GM12878 (cell line): ENCODE data around the gene SIM1.

Source experiments
- CHD2 ChIP-seq: IDR thresholded peaks from 2 replicates; pipeline ENCODE4 v1.6.1; 2011; ENCODE audit warnings: low read depth, low read length, improper control_type of control experiment, borderline replicate concordance
- CTCF ChIP-seq, 3 experiments: IDR thresholded peaks in 2 of 3; conservative IDR thresholded peaks in 1 of 3; 2 replicates each; pipeline ENCODE4 v1.5.1; 2011; ENCODE audit warnings: low read depth in 3 of 3, low read length in 3 of 3, mild to moderate bottlenecking in 3 of 3, control low read depth in 2 of 3, moderate library complexity in 2 of 3, inconsistent platforms in 1 of 3, mixed read lengths in 1 of 3; ENCODE audit not compliant: control insufficient read depth in 2 of 3, insufficient read depth in 1 of 3; ENCODE audit errors: extremely low read depth in 1 of 3
- EP300 ChIP-seq, 2 experiments: fragments of 150-350 bp in 1 of 2; IDR thresholded peaks; 2 replicates each; pipeline ENCODE4 v1.6.1; 2011 to 2012; ENCODE audit warnings: low read depth in 2 of 2, low read length in 2 of 2, borderline replicate concordance in 1 of 2, improper control_type of control experiment in 1 of 2, inconsistent platforms in 1 of 2; ENCODE audit not compliant: control insufficient read depth in 1 of 2
- EZH2 ChIP-seq: IDR thresholded peaks from 2 replicates; pipeline ENCODE4 v1.6.1; 2012; ENCODE audit warnings: low read depth, mild to moderate bottlenecking, control low read depth, inconsistent platforms, low read length, borderline replicate concordance; ENCODE audit not compliant: control insufficient read depth
- HDAC2 ChIP-seq: fragments of 200-600 bp; sonication (generic); IDR thresholded peaks from 2 replicates; pipeline ENCODE4 v1.6.1; 2017

- TF ChIP-seq EZH2: no peak
- no peak for TF ChIP-seq CHD2
- no peak for TF ChIP-seq HDAC2
- no peak for TF ChIP-seq CTCF (IDR thresholded peaks at IDR 0.05 in 2 of 3, conservative IDR thresholded peaks at IDR 0.05 in 1 of 3; ENCODE audit: control insufficient read depth in 2 of 3, extremely low read depth in 1 of 3, insufficient read depth in 1 of 3, low read depth in 3 of 3, low read length in 3 of 3)
- TF ChIP-seq EP300 (IDR thresholded peaks at IDR 0.05; ENCODE audit: borderline replicate concordance in 1 of 2, control insufficient read depth in 1 of 2, low read depth in 2 of 2, low read length in 2 of 2): no peak
Measured at GRCh38 chr6:100372326-100373091, 92.2 kb downstream of the SIM1 start.
